GM12801 (cell line): ENCODE data around the gene DDAH2.

Experiments used
- TF ChIP-seq, protein P1 (sequence below): IDR thresholded peaks from one replicate; pipeline ENCODE4 v1.5.1; 2011; ENCODE audit warnings: control low read depth; ENCODE audit not compliant: insufficient read length; ENCODE audit errors: extremely low read depth

DDAH2 gene

DNA sequence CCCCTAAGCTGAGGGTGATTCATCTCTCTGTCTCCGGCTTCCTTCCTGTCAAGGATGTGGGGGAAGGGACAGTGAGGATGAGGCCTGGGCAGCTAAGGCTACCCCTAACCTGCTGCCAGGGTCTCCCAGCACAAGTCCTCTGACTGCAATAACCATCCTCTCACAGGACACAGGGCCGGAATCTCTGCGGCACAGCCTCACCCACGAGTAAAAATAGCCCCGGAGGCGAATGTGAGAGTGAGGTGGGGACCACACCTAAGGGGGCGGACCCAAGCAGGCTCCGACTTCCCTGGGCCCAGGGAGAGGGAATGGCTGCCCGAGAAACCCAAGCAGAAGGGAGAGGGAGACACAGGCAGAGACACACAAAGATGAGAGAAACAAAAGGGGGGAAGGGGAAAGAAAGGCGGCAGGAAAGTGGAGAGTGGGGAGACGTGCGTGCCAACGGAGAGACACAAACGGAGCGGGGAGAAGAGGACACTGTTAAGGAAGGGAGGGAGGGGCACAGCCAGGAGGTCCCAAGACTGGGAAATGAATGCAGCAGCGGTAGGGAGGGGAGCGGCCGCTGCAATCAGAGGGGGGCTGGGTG, 5.8 kb upstream of the DDAH2 start:
- TF ChIP-seq, protein P1, sequence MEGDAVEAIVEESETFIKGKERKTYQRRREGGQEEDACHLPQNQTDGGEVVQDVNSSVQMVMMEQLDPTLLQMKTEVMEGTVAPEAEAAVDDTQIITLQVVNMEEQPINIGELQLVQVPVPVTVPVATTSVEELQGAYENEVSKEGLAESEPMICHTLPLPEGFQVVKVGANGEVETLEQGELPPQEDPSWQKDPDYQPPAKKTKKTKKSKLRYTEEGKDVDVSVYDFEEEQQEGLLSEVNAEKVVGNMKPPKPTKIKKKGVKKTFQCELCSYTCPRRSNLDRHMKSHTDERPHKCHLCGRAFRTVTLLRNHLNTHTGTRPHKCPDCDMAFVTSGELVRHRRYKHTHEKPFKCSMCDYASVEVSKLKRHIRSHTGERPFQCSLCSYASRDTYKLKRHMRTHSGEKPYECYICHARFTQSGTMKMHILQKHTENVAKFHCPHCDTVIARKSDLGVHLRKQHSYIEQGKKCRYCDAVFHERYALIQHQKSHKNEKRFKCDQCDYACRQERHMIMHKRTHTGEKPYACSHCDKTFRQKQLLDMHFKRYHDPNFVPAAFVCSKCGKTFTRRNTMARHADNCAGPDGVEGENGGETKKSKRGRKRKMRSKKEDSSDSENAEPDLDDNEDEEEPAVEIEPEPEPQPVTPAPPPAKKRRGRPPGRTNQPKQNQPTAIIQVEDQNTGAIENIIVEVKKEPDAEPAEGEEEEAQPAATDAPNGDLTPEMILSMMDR = no peak

DNA sequence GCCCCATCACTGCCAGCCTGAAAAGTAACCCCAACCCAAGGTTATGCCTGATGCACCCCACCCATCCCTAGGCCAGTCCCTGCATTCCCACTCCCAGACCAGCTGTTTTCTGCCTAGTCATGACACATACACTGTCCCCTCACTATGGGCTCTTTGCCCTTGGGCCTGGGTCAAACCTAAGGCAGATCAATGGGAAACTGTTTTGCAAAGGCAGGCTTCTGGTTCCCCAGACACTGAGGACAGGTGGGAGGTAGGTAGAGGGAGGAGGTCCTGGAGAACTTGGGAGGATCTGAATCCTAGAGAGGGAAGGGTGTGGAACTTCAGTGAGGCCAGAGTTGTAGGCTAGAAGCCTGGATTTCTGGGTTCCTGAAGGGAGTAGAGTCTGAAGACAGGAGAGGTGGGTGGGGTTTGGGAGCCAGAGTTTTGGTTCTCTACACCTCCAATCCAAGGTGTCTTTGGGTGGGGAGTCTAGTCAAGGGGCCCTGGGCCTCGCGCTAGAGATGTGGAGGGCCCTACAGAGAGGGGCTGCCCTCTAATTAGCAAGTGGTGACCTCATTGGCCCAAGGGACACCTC, 5.2 kb upstream of the DDAH2 start:
- TF ChIP-seq, protein P1 = no peak

DNA sequence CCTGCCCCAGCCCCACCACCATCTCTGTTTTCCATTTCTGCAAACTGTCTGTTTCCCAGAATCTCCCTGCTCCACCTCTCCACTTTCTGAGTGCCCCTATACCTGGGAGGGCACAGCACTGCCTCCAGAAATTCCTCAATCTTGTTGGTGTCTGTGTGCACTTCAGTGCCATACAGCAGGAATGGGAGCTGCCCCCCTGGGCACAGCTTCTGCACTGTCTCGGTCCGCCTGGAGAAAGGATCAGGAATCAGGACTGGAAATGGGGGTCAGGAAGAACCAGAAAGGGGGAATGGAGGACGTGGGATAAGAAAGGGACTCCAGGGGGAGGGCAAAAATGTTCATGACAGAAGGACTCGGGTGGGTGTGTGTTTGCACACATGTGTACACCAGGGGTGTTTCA, 4.6 kb upstream of the DDAH2 start:
- TF ChIP-seq, protein P1 = no peak

DNA sequence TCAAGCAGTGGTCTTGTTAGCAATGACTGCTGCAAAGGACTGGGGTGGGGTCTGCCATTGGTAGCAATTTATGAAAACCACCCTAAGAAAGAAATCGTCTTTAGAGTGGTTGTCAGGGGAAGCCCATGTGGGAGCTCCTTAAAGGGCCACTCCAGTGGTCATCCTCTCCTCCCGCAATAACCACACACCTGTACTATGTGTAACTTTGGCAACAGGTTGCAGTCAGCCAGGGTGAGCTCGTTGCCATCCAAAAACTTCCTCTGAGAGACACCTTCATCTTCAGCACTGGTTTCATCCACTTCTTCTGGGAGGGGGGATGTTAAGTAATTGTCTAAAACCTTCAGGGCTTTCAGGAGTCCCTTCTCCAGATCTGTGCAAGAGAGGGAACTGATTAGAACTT, 2.9 kb upstream of the DDAH2 start:
- TF ChIP-seq, protein P1 = no peak

DNA sequence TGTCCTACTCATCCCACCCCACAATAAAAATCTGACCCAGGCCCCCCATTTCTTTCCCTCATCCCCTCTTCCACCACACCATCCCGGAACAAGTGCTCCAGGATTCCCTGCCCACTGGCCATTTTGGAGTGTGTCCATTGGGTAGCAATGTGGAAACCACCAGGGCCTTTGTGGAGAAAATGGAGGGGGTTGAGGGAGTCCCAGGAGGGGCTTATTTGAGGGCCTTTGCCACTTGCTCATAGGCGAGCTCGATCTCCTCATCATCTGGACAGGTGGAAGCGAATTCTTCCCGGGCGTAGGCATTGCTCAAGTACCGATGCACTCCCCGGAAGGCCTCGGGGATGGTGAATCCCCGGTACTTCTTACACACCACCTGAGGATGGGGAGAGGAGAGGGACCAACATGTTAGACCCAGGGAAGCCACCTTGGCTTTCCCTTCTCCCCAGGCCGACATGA, 1.6 kb upstream of the DDAH2 start:
- TF ChIP-seq, protein P1 = no peak

DNA sequence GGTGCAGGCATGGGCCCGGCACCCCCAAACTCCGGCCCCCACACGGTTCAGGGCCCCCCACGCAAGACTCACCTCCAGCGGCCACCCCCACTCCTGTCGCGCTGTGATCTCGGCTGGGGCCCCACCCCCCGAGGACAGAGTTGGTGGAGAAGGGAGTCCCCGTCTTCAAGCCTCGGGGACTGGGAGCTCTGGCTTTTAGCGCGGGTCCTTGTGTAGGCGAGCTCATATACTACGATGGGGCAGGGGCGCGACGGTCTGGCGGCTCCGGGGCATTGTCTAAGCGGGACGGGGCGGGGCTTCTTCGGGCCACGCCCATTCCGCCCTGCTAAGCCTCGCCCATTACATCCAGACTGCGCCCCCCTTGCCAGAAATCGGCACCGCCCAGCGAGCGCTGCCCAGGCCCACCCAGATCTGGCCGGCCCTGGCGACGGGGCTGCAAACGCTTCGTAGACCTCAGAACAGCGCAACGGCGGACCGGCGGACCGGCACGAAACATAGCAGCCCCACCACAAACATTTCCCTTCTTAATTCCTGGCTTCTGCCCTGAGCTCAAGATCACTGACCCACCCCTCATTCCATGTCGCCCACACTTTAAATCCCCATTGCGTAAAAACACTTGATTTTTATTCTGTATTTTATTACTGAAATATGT, 1.0 kb upstream of the DDAH2 start:
- TF ChIP-seq, protein P1 = no peak

DNA sequence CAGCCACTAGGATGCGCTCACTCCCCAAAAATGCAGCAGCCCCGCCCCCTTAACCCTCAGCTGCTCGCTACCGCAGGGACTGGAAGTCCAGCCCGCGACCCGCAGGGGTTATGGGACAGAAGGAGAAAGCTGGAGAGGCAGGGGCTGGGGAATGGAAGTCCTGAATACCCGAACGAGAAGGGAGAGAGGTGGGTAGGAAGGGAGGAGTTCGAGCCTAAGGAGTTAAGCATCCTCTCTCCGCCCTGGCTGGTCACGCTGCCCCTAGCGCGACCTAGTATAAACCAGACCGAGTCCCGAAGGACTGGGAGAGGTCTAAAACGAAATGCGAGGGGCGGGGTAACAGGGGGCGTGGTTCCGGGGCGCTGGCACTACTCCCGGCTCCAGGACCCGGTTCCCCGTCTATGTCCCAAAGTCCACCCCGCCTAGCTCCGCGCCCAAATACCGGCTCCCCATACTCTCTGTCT, 448 bp upstream of the DDAH2 start:
- TF ChIP-seq, protein P1 = no peak
